Limb (tissue), 2 donors: Measurements from ENCODE around the gene ZMAT3.

Experiments
- DNase-seq, 2 donors: peaks; one replicate each; pipeline ENCODE4 v3.0.0-alpha.2; 2016; ENCODE audit errors: extremely low spot score in 2 of 2

The ZMAT3 gene

GRCh38 chr3:179021119-179021903 lies 50.3 kb downstream of the ZMAT3 start:
- no peak for DNase-seq

- peak in 1 of 2 donors; percentile 24 for DNase-seq
These were observed 51.5 kb downstream of the ZMAT3 start for GRCh38 chr3:179020112-179020511.

- DNase-seq: no peak
These were observed 52.8 kb downstream of the ZMAT3 start for GRCh38 chr3:179018808-179019207.

GRCh38 chr3:179016979-179017670 lies 54.5 kb downstream of the ZMAT3 start:
- no peak for DNase-seq

GRCh38 chr3:179015551-179016020 lies 56.0 kb downstream of the ZMAT3 start:
- DNase-seq: peak; percentile 62 to 86

- DNase-seq: no peak
These were observed 65.9 kb downstream of the ZMAT3 start for GRCh38 chr3:179005706-179006105.

GRCh38 chr3:179005213-179005612 lies 66.4 kb downstream of the ZMAT3 start:
- DNase-seq: no peak

GRCh38 chr3:179000659-179001058 lies 71.0 kb downstream of the ZMAT3 start:
- DNase-seq: no peak

GRCh38 chr3:179000144-179000543 lies 71.5 kb downstream of the ZMAT3 start:
- no peak for DNase-seq

- no peak for DNase-seq
These were observed 75.2 kb downstream of the ZMAT3 start for GRCh38 chr3:178996399-178996798.

GRCh38 chr3:178990293-178990692 lies 81.3 kb downstream of the ZMAT3 start:
- no peak for DNase-seq

- DNase-seq: no peak
These were observed 81.8 kb downstream of the ZMAT3 start for GRCh38 chr3:178989821-178990220.

- DNase-seq: no peak
These were observed 83.9 kb downstream of the ZMAT3 start for GRCh38 chr3:178987745-178988144.

- no peak for DNase-seq
These were observed 85.2 kb downstream of the ZMAT3 start for GRCh38 chr3:178986456-178986855.

- DNase-seq: no peak
These were observed 89.5 kb downstream of the ZMAT3 start for GRCh38 chr3:178982137-178982536.

- no peak for DNase-seq
These were observed 96.3 kb downstream of the ZMAT3 start for GRCh38 chr3:178975320-178975719.

- no peak for DNase-seq
These were observed 100.0 kb downstream of the ZMAT3 start for GRCh38 chr3:178971614-178972013.

GRCh38 chr3:178969004-178969700 lies 102.5 kb downstream of the ZMAT3 start:
- DNase-seq: no peak
